IMR-90 (cell line): ENCODE data around the gene ATRNL1. TPM values are rescaled to one million over a fixed set of nuclear protein-coding genes. Genes with fewer than 3 reads are reported as not detected.

ENCODE experiments used
- ATAC-seq: fragments of 200-7000 bp; cut with Tn5 transposase; 2 replicates; pipeline ENCODE4 v1.9.1; 2020; ENCODE audit warnings: low read depth, mild to moderate bottlenecking, moderate library complexity
- BruUV-seq: library from RNA; stranded (reverse); fragments of 400-500 nt; replicated peaks from 2 replicates; lab custom pipeline; 2021; lab: Mats Ljungman, UMichigan
- CTCF ChIA-PET: fragments of 300-600 bp; formaldehyde crosslinking; extraction: SDS; loops from one replicate; lab custom pipeline; 2021; ENCODE audit warnings: antibody characterized with exemption; lab: Yijun Ruan, JAX
- POLR2A ChIA-PET: fragments of 300-600 bp; sonication (Branson Sonifier 250); formaldehyde crosslinking; loops from one replicate; lab custom pipeline; 2022; ENCODE audit warnings: antibody characterized with exemption; ENCODE audit not compliant: unreplicated experiment; lab: Charles Lee
- DNase-seq: peaks from one replicate; pipeline ENCODE4 v3.0.0; 2013
- H2AFZ ChIP-seq: replicated peaks from 2 replicates; pipeline ENCODE3; 2013; ENCODE audit warnings: low read length, mild to moderate bottlenecking; ENCODE audit not compliant: poor library complexity
- H2AK5ac ChIP-seq: 2 replicates; pipeline ENCODE4 v1.6.1; 2013; ENCODE audit warnings: low read depth, low read length, inconsistent platforms
- H2AK9ac ChIP-seq: replicated peaks from 2 replicates; pipeline ENCODE3; 2013; ENCODE audit warnings: mild to moderate bottlenecking, low read depth, low read length, moderate library complexity; ENCODE audit not compliant: poor library complexity
- H2BK120ac ChIP-seq: 2 replicates; pipeline ENCODE4 v1.6.1; 2013; ENCODE audit warnings: low read depth, low read length, inconsistent platforms
- H2BK15ac ChIP-seq: 3 replicates; pipeline ENCODE4 v1.6.1; 2013; ENCODE audit warnings: low read depth, low read length, inconsistent platforms
- H2BK20ac ChIP-seq: 2 replicates; pipeline ENCODE4 v1.6.1; 2013; ENCODE audit warnings: low read depth, mild to moderate bottlenecking, inconsistent platforms, low read length, moderate library complexity
- H2BK5ac ChIP-seq: 2 replicates; pipeline ENCODE4 v1.6.1; 2013; ENCODE audit warnings: mild to moderate bottlenecking, low read depth, low read length, inconsistent platforms; ENCODE audit not compliant: poor library complexity, severe bottlenecking
- H3K14ac ChIP-seq: replicated peaks from 2 replicates; pipeline ENCODE4 v1.6.1; 2013; ENCODE audit warnings: low read depth, low read length, inconsistent platforms
- H3K18ac ChIP-seq: 2 replicates; pipeline ENCODE4 v1.6.1; 2013; ENCODE audit warnings: low read depth, low read length, control low read depth
- H3K23ac ChIP-seq: 2 replicates; pipeline ENCODE4 v1.6.1; 2013; ENCODE audit warnings: low read depth, low read length, inconsistent platforms
- H3K27ac ChIP-seq: 2 replicates; pipeline ENCODE4 v1.5.1; 2013; ENCODE audit warnings: mild to moderate bottlenecking, control low read depth, low read length; ENCODE audit not compliant: insufficient read depth
- H3K27me3 ChIP-seq: 2 replicates; pipeline ENCODE4 v1.6.1; 2013; ENCODE audit warnings: low read length; ENCODE audit not compliant: control insufficient read depth, insufficient read depth
- H3K36me3 ChIP-seq: 2 replicates; pipeline ENCODE4 v1.6.1; 2013; ENCODE audit warnings: low read length, mixed read lengths; ENCODE audit not compliant: control insufficient read depth, insufficient read depth
- H3K4ac ChIP-seq: 2 replicates; pipeline ENCODE4 v1.6.1; 2013; ENCODE audit warnings: low read depth, low read length, inconsistent platforms
- H3K4me1 ChIP-seq: 2 replicates; pipeline ENCODE4 v1.6.1; 2013; ENCODE audit warnings: low read length, mixed read lengths; ENCODE audit not compliant: control insufficient read depth, insufficient read depth
- H3K4me2 ChIP-seq: 2 replicates; pipeline ENCODE4 v1.6.1; 2013; ENCODE audit warnings: low read depth, mild to moderate bottlenecking, control low read depth, low read length, moderate library complexity
- H3K4me3 ChIP-seq: 2 replicates; pipeline ENCODE4 v1.5.1; 2013; ENCODE audit warnings: low read depth, mild to moderate bottlenecking, control low read depth, low read length, moderate library complexity; ENCODE audit not compliant: insufficient read depth
- H3K56ac ChIP-seq: 2 replicates; pipeline ENCODE4 v1.6.1; 2013; ENCODE audit warnings: low read length, inconsistent platforms; ENCODE audit not compliant: insufficient read depth; ENCODE audit errors: extremely low read depth
- H3K79me1 ChIP-seq, 2 experiments: 2 replicates each; pipeline ENCODE4 v1.6.1; 2013; ENCODE audit warnings: low read length in 2 of 2, inconsistent platforms in 1 of 2, low read depth in 1 of 2
- H3K9ac ChIP-seq: 2 replicates; pipeline ENCODE4 v1.6.1; 2013; ENCODE audit warnings: low read depth, low read length, control low read depth
- H3K9me1 ChIP-seq: 2 replicates; pipeline ENCODE4 v1.6.1; 2013; ENCODE audit warnings: low read length, inconsistent platforms; ENCODE audit not compliant: insufficient read depth
- H3K9me3 ChIP-seq: 2 replicates; pipeline ENCODE4 v1.6.1; 2013; ENCODE audit warnings: low read length; ENCODE audit not compliant: control insufficient read depth, insufficient read depth
- H4K20me1 ChIP-seq: 2 replicates; pipeline ENCODE4 v1.6.1; 2013; ENCODE audit warnings: low read length, inconsistent platforms; ENCODE audit not compliant: insufficient read depth
- H4K5ac ChIP-seq: 2 replicates; pipeline ENCODE4 v1.6.1; 2013; ENCODE audit warnings: mild to moderate bottlenecking, low read depth, low read length, control low read depth
- H4K8ac ChIP-seq, 2 experiments: 2 replicates each; pipeline ENCODE4 v1.6.1; 2013; ENCODE audit warnings: low read depth in 2 of 2, low read length in 2 of 2, control low read depth in 1 of 2, inconsistent platforms in 1 of 2
- H4K91ac ChIP-seq: 2 replicates; pipeline ENCODE4 v1.6.1; 2013; ENCODE audit warnings: low read depth, low read length, inconsistent platforms; ENCODE audit not compliant: insufficient read depth
- CHD1 ChIP-seq: IDR thresholded peaks from 2 replicates; pipeline ENCODE4 v1.6.1; 2012; ENCODE audit warnings: low read depth, low read length, improper control_type of control experiment
- MAFK ChIP-seq: IDR thresholded peaks from 2 replicates; pipeline ENCODE4 v1.6.1; 2012; ENCODE audit warnings: low read depth, low read length, improper control_type of control experiment
- WGBS, 2 experiments: methylation state at CpG; one replicate each; pipeline versions ENCODE4 v1.1.5 to v1.1.7; 2013; ENCODE audit warnings: missing lambda C conversion rate in 2 of 2; ENCODE audit not compliant: insufficient read length in 1 of 2; ENCODE audit errors: extremely low coverage in 2 of 2; 5-methylcytosine and 5-hydroxymethylcytosine counted together
- dilution Hi-C: fragments of 300-500 bp; cut with HindIII; formaldehyde crosslinking; loops from one replicate; pipeline ENCODE4 v1.14.3; 2018; ENCODE audit warnings: low sequenced_read_pairs; ENCODE audit not compliant: unreplicated experiment
- in situ Hi-C: fragments of 300-500 bp; cut with MboI; formaldehyde crosslinking; loops from 3 replicates; pipeline ENCODE4 v1.14.3; 2019; ENCODE audit warnings: low sequenced_read_pairs, inconsistent platforms, mixed read lengths
- intact Hi-C: fragments of 100-400 bp; cut with micrococcal nuclease; formaldehyde crosslinking; loops from 2 replicates; pipeline ENCODE4 v1.10.0; 2022
- polyA plus RNA-seq, 3 experiments: library from polyadenylated mRNA; depleted of rRNA; stranded (reverse); fragments of >200 nt; gene quantifications; 2 replicates each; pipeline ENCODE4 v1.2.3, GENCODE V29; 2012; ENCODE audit warnings: low replicate concordance in 1 of 3
- total RNA-seq: library from RNA; depleted of rRNA; stranded (reverse); fragments of >200 nt; gene quantifications from 2 replicates; pipeline ENCODE4 v1.2.3, GENCODE V29; 2012

The ATRNL1 gene
- total and polyA plus RNA-seq, 2 of the 4 experiments (the other 2 are of a cell fraction) = 0.18 to 0.19 TPM

DNA sequence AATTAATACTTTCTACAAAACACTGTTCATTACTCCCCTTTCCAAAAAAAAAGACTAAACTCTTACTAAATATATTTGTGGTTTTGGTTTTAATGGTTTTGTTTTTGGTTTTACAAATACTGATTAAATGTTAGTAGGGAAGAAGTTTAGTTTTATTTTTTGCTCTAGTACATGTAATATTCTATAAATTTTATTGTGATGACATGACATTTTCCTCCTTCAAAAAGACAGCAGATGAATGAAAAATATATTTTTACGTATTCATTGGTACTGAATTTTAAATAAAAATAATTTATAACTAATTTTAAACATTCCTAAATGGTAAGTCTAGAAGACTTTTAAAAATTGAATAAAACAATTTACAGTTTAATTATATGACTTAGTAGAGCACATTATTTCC is 667.0 kb downstream of the ATRNL1 start:
- Histone ChIP-seq H2BK20ac (no peak overlapping the region), H4K91ac (no peak overlapping the region), H3K4me1 (no peaks in the 10 kb centered on the region), H2AFZ (no peak overlapping the region), H3K27me3 (no peaks in the 10 kb centered on the region), H3K36me3 (no peaks in the 10 kb centered on the region), H2BK15ac (no peak overlapping the region), H3K23ac (no peak overlapping the region), H3K79me1 (no peaks in the 10 kb centered on the region), H3K18ac (no peak overlapping the region), H3K14ac (no peak overlapping the region), H3K56ac (no peak overlapping the region), H4K5ac (no peak overlapping the region), H2AK9ac (no peak overlapping the region), H4K8ac (no peak overlapping the region), H4K20me1 (no peaks in the 10 kb centered on the region), H3K9ac (no peak overlapping the region), H3K9me1 (no peaks in the 10 kb centered on the region), H3K4me3 (no peak overlapping the region), H2BK120ac (no peak overlapping the region), H2AK5ac (no peak overlapping the region), H3K4me2 (no peak overlapping the region), H2BK5ac (no peak overlapping the region), H3K9me3 (no peaks in the 10 kb centered on the region), H3K27ac (no peak overlapping the region), H3K4ac (no peak overlapping the region)
- intact Hi-C loops = no loop called here
- dilution Hi-C loops = no loop called here
- WGBS, 2 experiments = no CpG with 5 or more reads among the region's 1 CpG
- TF ChIP-seq MAFK = peak; percentile 49; the same call in 1 of the 2 replicates
- TF ChIP-seq CHD1 = no peak
- DNase-seq = no peak
- ChIA-PET POLR2A (no interaction called here), CTCF (no interaction called here)
- ATAC-seq = no peak
- in situ Hi-C loops = no loop called here
- BruUV-seq = no TSS peak
